HepG2 (cell line): ENCODE data around the gene SLC9A5.

Experiments used
- CTCF ChIP-seq: sonication (generic); formaldehyde crosslinking; IDR thresholded peaks from 2 replicates; pipeline ENCODE4 v1.5.0; 2020; ENCODE audit warnings: mild to moderate bottlenecking, missing genetic modification reagents, moderate library complexity
- ELK4 ChIP-seq: sonication (generic); formaldehyde crosslinking; IDR thresholded peaks from 2 replicates; pipeline ENCODE4 v1.9.0; 2021; ENCODE audit warnings: missing genetic modification reagents, borderline replicate concordance
- GABPA ChIP-seq, 2 experiments: IDR thresholded peaks; 2 replicates each; pipeline ENCODE4 v1.6.1; 2011 to 2016; ENCODE audit warnings: low read depth in 2 of 2, low read length in 1 of 2, missing biosample characterization in 1 of 2, missing genetic modification characterization in 1 of 2
- MAFK ChIP-seq, 2 experiments: IDR thresholded peaks in 1 of 2; conservative IDR thresholded peaks in 1 of 2; 2 replicates each; pipeline ENCODE4 v1.6.1; 2011; ENCODE audit warnings: improper control_type of control experiment in 2 of 2, low read length in 2 of 2
- MYNN ChIP-seq: sonication (generic); formaldehyde crosslinking; IDR thresholded peaks from 2 replicates; pipeline ENCODE4 v1.4.0; 2020; ENCODE audit warnings: mild to moderate bottlenecking, low read depth, missing genetic modification reagents
- RAD21 ChIP-seq: fragments of 450-650 bp; formaldehyde crosslinking; IDR thresholded peaks from 2 replicates; pipeline ENCODE4 v1.5.0; 2020; ENCODE audit warnings: mild to moderate bottlenecking
- SUZ12 ChIP-seq: fragments of 150-350 bp; IDR thresholded peaks from 2 replicates; pipeline ENCODE4 v1.6.1; 2014; ENCODE audit warnings: low read depth, low read length
- ZFY ChIP-seq: sonication (generic); formaldehyde crosslinking; IDR thresholded peaks from 2 replicates; pipeline ENCODE4 v1.4.0; 2020; ENCODE audit warnings: missing genetic modification reagents
- ZNF274 ChIP-seq: sonication (generic); formaldehyde crosslinking; IDR thresholded peaks from 2 replicates; pipeline ENCODE4 v1.5.1; 2020; ENCODE audit warnings: mild to moderate bottlenecking, missing genetic modification reagents
- TF ChIP-seq, protein P1 (sequence below): fragments of 450-650 bp; IDR thresholded peaks from 2 replicates; pipeline ENCODE4 v1.6.1; 2017; ENCODE audit warnings: mild to moderate bottlenecking

DNA sequence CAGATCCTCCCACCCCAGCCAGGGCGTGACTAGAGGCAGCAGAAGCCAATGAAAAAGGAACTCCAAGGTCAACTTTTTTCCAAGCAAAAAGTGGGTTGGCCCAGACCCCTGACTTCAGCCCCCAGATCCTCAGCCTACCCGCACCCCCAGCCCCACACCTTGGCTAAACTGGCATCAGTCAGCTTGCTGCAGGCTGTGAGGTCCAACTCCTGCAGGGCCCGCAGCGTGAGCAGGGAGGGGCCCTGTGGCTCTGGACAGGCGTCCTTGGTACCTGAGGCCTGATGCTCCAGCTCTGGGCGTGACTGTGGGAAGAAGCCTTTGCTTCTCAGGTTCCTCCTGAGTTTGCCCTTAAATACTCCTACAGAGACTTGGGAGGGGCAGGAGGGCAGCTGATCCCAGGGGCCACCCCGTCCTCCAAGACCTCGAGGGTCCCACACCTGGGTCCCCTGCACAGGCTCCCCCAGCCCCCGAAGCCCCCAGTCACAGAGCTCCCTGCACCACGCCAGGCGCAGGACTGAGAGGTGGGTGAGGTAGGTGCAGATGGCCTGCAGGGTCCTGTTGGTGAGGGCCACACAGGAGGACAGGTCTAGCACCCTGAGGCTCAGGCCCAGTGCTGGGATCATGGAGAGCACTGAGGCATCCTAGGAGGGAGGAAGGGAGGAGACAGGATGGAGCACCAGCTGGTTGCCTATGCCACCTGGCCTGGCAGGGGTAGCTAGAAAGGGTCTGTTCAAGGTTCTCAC lies 40.5 kb upstream of the SLC9A5 start:
- TF ChIP-seq MYNN (CRISPR knock-in tag) (no peak), CTCF (CRISPR knock-in tag) (no peak), SUZ12 (no peak), ZNF274 (no peak), ELK4 (no peak), ZFY (CRISPR knock-in tag) (no peak), RAD21 (CRISPR knock-in tag) (no peak), MAFK (conservative IDR thresholded peaks at IDR 0.05 in 1 of 2, IDR thresholded peaks at IDR 0.05 in 1 of 2; ENCODE audit: low read length in 2 of 2) (no peak), GABPA (IDR thresholded peaks at IDR 0.05; ENCODE audit: low read depth, low read length) (no peak), GABPA (CRISPR knock-in tag; IDR thresholded peaks at IDR 0.05; ENCODE audit: low read depth) (no peak)
- TF ChIP-seq, protein P1, sequence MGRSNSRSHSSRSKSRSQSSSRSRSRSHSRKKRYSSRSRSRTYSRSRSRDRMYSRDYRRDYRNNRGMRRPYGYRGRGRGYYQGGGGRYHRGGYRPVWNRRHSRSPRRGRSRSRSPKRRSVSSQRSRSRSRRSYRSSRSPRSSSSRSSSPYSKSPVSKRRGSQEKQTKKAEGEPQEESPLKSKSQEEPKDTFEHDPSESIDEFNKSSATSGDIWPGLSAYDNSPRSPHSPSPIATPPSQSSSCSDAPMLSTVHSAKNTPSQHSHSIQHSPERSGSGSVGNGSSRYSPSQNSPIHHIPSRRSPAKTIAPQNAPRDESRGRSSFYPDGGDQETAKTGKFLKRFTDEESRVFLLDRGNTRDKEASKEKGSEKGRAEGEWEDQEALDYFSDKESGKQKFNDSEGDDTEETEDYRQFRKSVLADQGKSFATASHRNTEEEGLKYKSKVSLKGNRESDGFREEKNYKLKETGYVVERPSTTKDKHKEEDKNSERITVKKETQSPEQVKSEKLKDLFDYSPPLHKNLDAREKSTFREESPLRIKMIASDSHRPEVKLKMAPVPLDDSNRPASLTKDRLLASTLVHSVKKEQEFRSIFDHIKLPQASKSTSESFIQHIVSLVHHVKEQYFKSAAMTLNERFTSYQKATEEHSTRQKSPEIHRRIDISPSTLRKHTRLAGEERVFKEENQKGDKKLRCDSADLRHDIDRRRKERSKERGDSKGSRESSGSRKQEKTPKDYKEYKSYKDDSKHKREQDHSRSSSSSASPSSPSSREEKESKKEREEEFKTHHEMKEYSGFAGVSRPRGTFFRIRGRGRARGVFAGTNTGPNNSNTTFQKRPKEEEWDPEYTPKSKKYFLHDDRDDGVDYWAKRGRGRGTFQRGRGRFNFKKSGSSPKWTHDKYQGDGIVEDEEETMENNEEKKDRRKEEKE = no peak
